NT2/D1 (cell line): ENCODE data around the gene ZNF613.
"Not testable (repeated sequence)": the region's sequence is repeated elsewhere in the genome, so short reads cannot be mapped to it uniquely, and the experiment has no call there.

Experiments used
- DNase-seq: peaks from one replicate; pipeline ENCODE4 v3.0.0-alpha.2; 2011; ENCODE audit warnings: low read depth, low spot score
- H3K27me3 ChIP-seq: 2 replicates; pipeline ENCODE4 v1.6.0; 2011; ENCODE audit warnings: mild to moderate bottlenecking; ENCODE audit not compliant: insufficient read length, insufficient read depth
- H3K36me3 ChIP-seq: 2 replicates; pipeline ENCODE4 v1.6.1; 2011; ENCODE audit warnings: mild to moderate bottlenecking, low read length, mixed read lengths; ENCODE audit not compliant: insufficient read depth, insufficient read length
- H3K4me1 ChIP-seq: 2 replicates; pipeline ENCODE4 v1.5.1; 2011; ENCODE audit not compliant: insufficient read depth, insufficient read length
- H3K4me3 ChIP-seq: 2 replicates; pipeline ENCODE4 v1.5.1; 2011; ENCODE audit warnings: low read depth; ENCODE audit not compliant: insufficient read length
- H3K9ac ChIP-seq: 2 replicates; pipeline ENCODE4 v1.6.0; 2011; ENCODE audit warnings: low read depth; ENCODE audit not compliant: insufficient read length
- H3K9me3 ChIP-seq: 2 replicates; pipeline ENCODE4 v1.5.1; 2011; ENCODE audit warnings: mild to moderate bottlenecking, low read length; ENCODE audit not compliant: insufficient read depth
- SUZ12 ChIP-seq: IDR thresholded peaks from 2 replicates; pipeline ENCODE4 v1.6.1; 2011; ENCODE audit not compliant: insufficient read length, insufficient read depth; ENCODE audit errors: extremely low read depth
- YY1 ChIP-seq: IDR thresholded peaks from 2 replicates; pipeline ENCODE4 v1.6.1; 2011; ENCODE audit not compliant: insufficient read length, insufficient read depth
- ZNF274 ChIP-seq: IDR thresholded peaks from 2 replicates; pipeline ENCODE4 v1.6.1; 2011; ENCODE audit warnings: mild to moderate bottlenecking, low read depth, low read length

The ZNF613 gene

GRCh38 chr19:51944798-51945552 is 17.7 kb downstream of the ZNF613 start:
- Histone ChIP-seq H3K36me3 (peaks cover 55% of the 10 kb centered on the region), H3K27me3 (no peaks in the 10 kb centered on the region), H3K4me3 (no peak overlapping the region), H3K9ac (no peak overlapping the region), H3K9me3 (peaks cover 75% of the 10 kb centered on the region), H3K4me1 (no peaks in the 10 kb centered on the region)
- TF ChIP-seq SUZ12: no peak
- peak; percentile 82 for TF ChIP-seq ZNF274
- no peak for TF ChIP-seq YY1
- no peak for DNase-seq

GRCh38 chr19:51946602-51947001 is 19.3 kb downstream of the ZNF613 start:
- H3K36me3 ChIP-seq: peaks cover 39% of the 10 kb centered on the region
- no peak for DNase-seq
- no peak overlapping the region for H3K9ac ChIP-seq
- H3K4me1 ChIP-seq: no peaks in the 10 kb centered on the region
- peaks cover 74% of the 10 kb centered on the region for H3K9me3 ChIP-seq
- TF ChIP-seq ZNF274 (no peak), YY1 (no peak), SUZ12 (no peak)
- no peak overlapping the region for H3K4me3 ChIP-seq
- H3K27me3 ChIP-seq: no peaks in the 10 kb centered on the region

- H3K9ac ChIP-seq: no peak overlapping the region
- no peak overlapping the region for H3K4me3 ChIP-seq
- TF ChIP-seq YY1 (no peak), SUZ12 (no peak), ZNF274 (no peak)
- no peaks in the 10 kb centered on the region for H3K4me1 ChIP-seq
- peak; percentile 22 for DNase-seq
- peaks cover 17% of the 10 kb centered on the region for H3K36me3 ChIP-seq
- H3K27me3 ChIP-seq: no peaks in the 10 kb centered on the region
- H3K9me3 ChIP-seq: peaks cover 60% of the 10 kb centered on the region
Measured at GRCh38 chr19:51948975-51949374, 21.7 kb downstream of the ZNF613 start.

- not testable (repeated sequence) for H3K4me1 ChIP-seq
Measured at GRCh38 chr19:51957846-51958245, 30.6 kb downstream of the ZNF613 start.

GRCh38 chr19:51959791-51960190 is 32.5 kb downstream of the ZNF613 start:
- Histone ChIP-seq H3K27me3 (no peaks in the 10 kb centered on the region), H3K4me1 (no peaks in the 10 kb centered on the region), H3K4me3 (no peak overlapping the region), H3K9ac (no peak overlapping the region), H3K36me3 (peaks cover 12% of the 10 kb centered on the region), H3K9me3 (no peaks in the 10 kb centered on the region; the same call in 1 of the 2 replicates)
- no peak for TF ChIP-seq SUZ12
- TF ChIP-seq YY1: no peak
- no peak for TF ChIP-seq ZNF274
- DNase-seq: no peak

More at GRCh38 chr19:51957846-51958245, 30.6 kb downstream of the ZNF613 start:
- not testable (repeated sequence) for DNase-seq, H3K9me3 ChIP-seq, H3K4me3 ChIP-seq, H3K27me3 ChIP-seq, H3K9ac ChIP-seq, H3K36me3 ChIP-seq

DNA sequence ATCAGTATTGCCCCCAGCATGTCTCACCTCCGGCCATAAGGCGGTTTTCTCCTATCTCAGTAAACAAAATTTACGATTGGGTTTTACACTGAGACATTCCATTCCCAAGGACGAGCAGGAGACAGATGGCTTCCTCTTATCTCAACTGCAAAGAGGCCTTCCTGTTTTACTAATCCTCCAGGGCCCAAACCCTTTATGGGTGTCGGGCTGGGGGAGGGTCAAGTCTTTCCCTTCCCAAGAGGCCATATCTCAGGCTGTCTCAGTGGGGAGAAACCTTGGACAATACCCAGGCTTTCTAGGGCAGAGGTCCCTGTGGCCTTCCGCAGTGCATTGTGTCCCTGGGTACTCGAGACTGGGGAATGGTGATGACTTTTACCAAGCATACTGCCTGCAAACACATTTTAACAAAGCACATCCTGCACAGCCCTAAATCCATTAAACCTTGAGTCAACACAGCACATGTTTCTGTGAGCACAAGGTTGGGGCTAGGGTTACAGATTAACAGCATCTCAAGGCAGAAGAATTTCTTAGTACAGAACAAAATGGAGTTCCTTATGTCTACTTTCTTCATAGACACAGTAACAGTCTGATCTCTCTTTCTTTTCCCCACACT is 33.5 kb downstream of the ZNF613 start:
- not testable (repeated sequence) for H3K9me3 ChIP-seq

GRCh38 chr19:51965583-51965982 is 38.3 kb downstream of the ZNF613 start:
- Histone ChIP-seq H3K36me3 (peaks cover 50% of the 10 kb centered on the region), H3K9ac (no peak overlapping the region), H3K4me3 (no peak overlapping the region), H3K27me3 (no peaks in the 10 kb centered on the region), H3K9me3 (peaks cover 28% of the 10 kb centered on the region), H3K4me1 (no peaks in the 10 kb centered on the region)
- no peak for TF ChIP-seq YY1
- DNase-seq: no peak

More for the DNA sequence above, 33.5 kb downstream of the ZNF613 start:
- H3K9ac ChIP-seq, DNase-seq, H3K4me1 ChIP-seq, H3K27me3 ChIP-seq, H3K4me3 ChIP-seq: not testable (repeated sequence)
- H3K36me3 ChIP-seq: peaks cover 21% of the 10 kb centered on the region

DNA sequence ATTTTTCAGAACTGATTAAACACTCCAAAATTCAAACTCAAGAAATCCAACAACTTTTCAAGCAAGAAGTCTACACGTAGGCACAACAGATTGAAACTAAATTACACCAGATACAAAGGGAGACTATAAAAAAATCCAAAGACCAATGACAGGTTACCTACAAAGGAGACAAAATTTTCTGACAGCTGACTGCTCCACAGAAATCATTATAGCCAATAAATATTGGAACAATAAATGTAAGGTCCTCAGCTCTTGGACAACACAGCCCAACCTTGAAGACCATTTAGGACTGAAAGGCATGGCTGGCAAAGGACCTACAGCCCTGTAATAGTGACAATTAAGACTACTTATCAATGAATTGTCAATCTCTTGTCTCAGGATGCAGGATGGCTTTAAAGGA is 43.4 kb downstream of the ZNF613 start:
- Histone ChIP-seq H3K36me3 (peaks cover 67% of the 10 kb centered on the region), H3K9me3 (peaks cover 70% of the 10 kb centered on the region), H3K4me1 (no peaks in the 10 kb centered on the region), H3K9ac (no peak overlapping the region), H3K27me3 (no peaks in the 10 kb centered on the region), H3K4me3 (no peak overlapping the region)
- no peak for TF ChIP-seq SUZ12
- TF ChIP-seq ZNF274: no peak
- no peak for TF ChIP-seq YY1
- DNase-seq: no peak
